ENCODE measurements around the gene DUS1L. TPM values are rescaled to one million over a fixed set of nuclear protein-coding genes. Genes with fewer than 3 reads are reported as not detected.

The DUS1L gene
- polyA plus RNA-seq, 1 of the 3 experiments (the other 2 are of a cell fraction): 163 TPM

DNA sequence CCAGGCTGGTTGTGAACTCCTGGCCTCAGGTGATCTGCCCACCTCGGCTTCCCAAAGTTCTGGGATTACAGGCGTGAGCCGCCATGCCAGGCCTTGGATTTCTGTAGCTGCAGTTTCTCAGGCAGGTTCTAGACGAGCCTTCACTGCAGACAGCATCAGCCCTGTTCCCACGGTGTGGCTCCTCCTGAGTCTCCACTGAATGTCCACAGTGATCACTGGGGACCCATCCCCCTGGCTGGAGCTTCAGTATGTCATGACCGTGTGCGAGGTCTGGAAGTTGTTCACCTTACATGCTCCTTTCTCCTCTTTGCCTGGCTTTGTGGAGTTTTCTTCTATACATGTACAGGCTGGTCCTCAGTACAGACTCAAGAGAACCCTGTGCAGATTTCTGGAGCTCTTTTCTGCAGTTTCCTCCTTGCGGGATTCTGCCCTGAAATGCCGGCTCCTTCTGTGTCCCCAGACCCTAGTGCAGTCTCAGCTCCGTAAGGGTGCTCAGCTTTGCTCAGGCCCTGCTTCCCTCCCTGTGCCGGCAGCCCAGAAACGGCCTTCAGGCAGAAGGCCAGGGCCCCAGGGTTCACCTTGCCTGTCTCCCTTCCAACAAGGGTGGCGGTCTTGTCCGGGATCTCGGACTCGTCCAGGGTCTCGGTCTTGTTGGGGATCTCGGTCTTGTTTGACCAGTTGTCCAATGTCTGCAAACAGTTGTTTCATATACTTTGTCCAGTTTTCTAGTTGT, 46.7 kb upstream of the DUS1L start (continued):
- TF ChIP-seq, protein P1, sequence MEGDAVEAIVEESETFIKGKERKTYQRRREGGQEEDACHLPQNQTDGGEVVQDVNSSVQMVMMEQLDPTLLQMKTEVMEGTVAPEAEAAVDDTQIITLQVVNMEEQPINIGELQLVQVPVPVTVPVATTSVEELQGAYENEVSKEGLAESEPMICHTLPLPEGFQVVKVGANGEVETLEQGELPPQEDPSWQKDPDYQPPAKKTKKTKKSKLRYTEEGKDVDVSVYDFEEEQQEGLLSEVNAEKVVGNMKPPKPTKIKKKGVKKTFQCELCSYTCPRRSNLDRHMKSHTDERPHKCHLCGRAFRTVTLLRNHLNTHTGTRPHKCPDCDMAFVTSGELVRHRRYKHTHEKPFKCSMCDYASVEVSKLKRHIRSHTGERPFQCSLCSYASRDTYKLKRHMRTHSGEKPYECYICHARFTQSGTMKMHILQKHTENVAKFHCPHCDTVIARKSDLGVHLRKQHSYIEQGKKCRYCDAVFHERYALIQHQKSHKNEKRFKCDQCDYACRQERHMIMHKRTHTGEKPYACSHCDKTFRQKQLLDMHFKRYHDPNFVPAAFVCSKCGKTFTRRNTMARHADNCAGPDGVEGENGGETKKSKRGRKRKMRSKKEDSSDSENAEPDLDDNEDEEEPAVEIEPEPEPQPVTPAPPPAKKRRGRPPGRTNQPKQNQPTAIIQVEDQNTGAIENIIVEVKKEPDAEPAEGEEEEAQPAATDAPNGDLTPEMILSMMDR (IDR thresholded peaks at IDR 0.05): no peak
- TF ChIP-seq, protein P2, sequence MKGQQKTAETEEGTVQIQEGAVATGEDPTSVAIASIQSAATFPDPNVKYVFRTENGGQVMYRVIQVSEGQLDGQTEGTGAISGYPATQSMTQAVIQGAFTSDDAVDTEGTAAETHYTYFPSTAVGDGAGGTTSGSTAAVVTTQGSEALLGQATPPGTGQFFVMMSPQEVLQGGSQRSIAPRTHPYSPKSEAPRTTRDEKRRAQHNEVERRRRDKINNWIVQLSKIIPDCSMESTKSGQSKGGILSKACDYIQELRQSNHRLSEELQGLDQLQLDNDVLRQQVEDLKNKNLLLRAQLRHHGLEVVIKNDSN (IDR thresholded peaks at IDR 0.05; ENCODE audit: borderline replicate concordance, low read depth): no peak

DNA sequence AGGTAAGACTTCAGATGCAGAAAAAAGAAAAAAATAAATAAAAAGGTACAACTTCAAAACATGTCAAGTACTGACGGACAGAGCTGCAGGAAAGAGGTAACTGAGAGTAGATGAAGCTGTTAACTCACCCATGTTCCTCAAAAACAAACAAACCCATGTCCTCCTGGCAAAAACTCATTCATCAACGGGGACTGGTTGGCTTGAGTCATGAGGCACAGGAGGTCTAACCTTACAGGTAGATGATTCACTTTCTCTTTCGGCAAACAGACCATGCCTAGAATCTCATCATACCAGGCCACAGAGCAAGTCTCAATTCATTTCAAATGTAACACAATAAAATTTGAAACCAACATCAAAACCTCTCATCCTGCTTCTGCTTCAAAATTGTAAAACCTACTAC, 44.7 kb upstream of the DUS1L start:
- WGBS (ENCODE audit: low lambda C conversion rate): 91% methylated on average over 3 of the region's 3 CpGs

More for the DNA sequence above, 44.7 kb upstream of the DUS1L start:
- H3K4me2 ChIP-seq: no peak overlapping the region
- H3K9me3 ChIP-seq: no peaks in the 10 kb centered on the region
- TF ChIP-seq TAF1 (IDR thresholded peaks at IDR 0.05; ENCODE audit: borderline replicate concordance, low read depth, low read length) (no peak), EP300 (IDR thresholded peaks at IDR 0.05; ENCODE audit: borderline replicate concordance in 1 of 2, low read depth in 1 of 2, low read length in 1 of 2) (no peak), GABPA (IDR thresholded peaks at IDR 0.05; ENCODE audit: low read depth) (no peak), RXRA (IDR thresholded peaks at IDR 0.05; ENCODE audit: borderline replicate concordance, low read depth) (no peak), RFX5 (IDR thresholded peaks at IDR 0.05; ENCODE audit: low read length) (no peak), RAD21 (IDR thresholded peaks at IDR 0.05; ENCODE audit: low read length) (no peak), MEF2A (IDR thresholded peaks at IDR 0.05; ENCODE audit: borderline replicate concordance, low read depth) (no peak), ELF1 (IDR thresholded peaks at IDR 0.05) (no peak), RCOR1 (IDR thresholded peaks at IDR 0.05; ENCODE audit: low read length) (no peak), POLR2AphosphoS5 (IDR thresholded peaks at IDR 0.05; ENCODE audit: low read depth, low read length) (no peak)
- TF ChIP-seq, protein P2 (IDR thresholded peaks at IDR 0.05; ENCODE audit: borderline replicate concordance, low read depth): no peak
- TF ChIP-seq, protein P3, sequence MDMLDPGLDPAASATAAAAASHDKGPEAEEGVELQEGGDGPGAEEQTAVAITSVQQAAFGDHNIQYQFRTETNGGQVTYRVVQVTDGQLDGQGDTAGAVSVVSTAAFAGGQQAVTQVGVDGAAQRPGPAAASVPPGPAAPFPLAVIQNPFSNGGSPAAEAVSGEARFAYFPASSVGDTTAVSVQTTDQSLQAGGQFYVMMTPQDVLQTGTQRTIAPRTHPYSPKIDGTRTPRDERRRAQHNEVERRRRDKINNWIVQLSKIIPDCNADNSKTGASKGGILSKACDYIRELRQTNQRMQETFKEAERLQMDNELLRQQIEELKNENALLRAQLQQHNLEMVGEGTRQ (IDR thresholded peaks at IDR 0.05; ENCODE audit: borderline replicate concordance, low read depth, low read length): no peak
- TF ChIP-seq, protein P4, sequence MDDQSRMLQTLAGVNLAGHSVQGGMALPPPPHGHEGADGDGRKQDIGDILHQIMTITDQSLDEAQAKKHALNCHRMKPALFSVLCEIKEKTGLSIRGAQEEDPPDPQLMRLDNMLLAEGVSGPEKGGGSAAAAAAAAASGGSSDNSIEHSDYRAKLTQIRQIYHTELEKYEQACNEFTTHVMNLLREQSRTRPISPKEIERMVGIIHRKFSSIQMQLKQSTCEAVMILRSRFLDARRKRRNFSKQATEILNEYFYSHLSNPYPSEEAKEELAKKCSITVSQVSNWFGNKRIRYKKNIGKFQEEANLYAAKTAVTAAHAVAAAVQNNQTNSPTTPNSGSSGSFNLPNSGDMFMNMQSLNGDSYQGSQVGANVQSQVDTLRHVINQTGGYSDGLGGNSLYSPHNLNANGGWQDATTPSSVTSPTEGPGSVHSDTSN (IDR thresholded peaks at IDR 0.05): no peak
- TF ChIP-seq, protein P5, sequence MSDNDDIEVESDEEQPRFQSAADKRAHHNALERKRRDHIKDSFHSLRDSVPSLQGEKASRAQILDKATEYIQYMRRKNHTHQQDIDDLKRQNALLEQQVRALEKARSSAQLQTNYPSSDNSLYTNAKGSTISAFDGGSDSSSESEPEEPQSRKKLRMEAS (IDR thresholded peaks at IDR 0.05; ENCODE audit: low read depth): no peak
- H3F3A ChIP-seq (replicated peaks; ENCODE audit: insufficient read depth): peaks cover 7% of the 10 kb centered on the region
- H3K4me3 ChIP-seq (ENCODE audit: low read depth in 2 of 2, low read length in 1 of 2): no peak overlapping the region
- no peak overlapping the region for H3K27ac ChIP-seq (ENCODE audit: low read depth in 2 of 2, low read length in 1 of 2)
- H2AFZ ChIP-seq (ENCODE audit: low read depth): no peak overlapping the region
- no peaks in the 10 kb centered on the region for H3K9me2 ChIP-seq
- no peaks in the 10 kb centered on the region for H3K27me3 ChIP-seq (ENCODE audit: insufficient read depth)
- POLR2A ChIA-PET: no interaction called here
- no peak overlapping the region for H3K9ac ChIP-seq
- DNase-seq: no peak
- H3K36me3 ChIP-seq (replicated peaks in 1 of 2; ENCODE audit: control insufficient read depth in 1 of 2, insufficient read depth in 2 of 2, low read length in 1 of 2): peaks cover 13 to 17% of the 10 kb centered on the region in 2 experiments
- H3K79me2 ChIP-seq (ENCODE audit: insufficient read depth): no peaks in the 10 kb centered on the region
- H4K20me1 ChIP-seq (ENCODE audit: insufficient read depth): no peaks in the 10 kb centered on the region
- CTCF ChIA-PET: interaction anchor here (2.0 kb wide), 1 partner anchor 80 kb away, joined by 10 read pairs; no protein-coding TSS in a partner anchor
- H3K4me1 ChIP-seq (ENCODE audit: control insufficient read depth in 1 of 2, insufficient read depth in 2 of 2, low read depth in 1 of 2, low read length in 1 of 2): peaks cover 11 to 26% of the 10 kb centered on the region in 2 experiments; a peak in 3 of 4 replicates
